Amniotic epithelial cell (primary cell): ENCODE data around the gene LRRFIP2.
"Not testable (repeated sequence)": the region's sequence is repeated elsewhere in the genome, so short reads cannot be mapped to it uniquely, and the experiment has no call there.

ENCODE experiments used
- DNase-seq: peaks from one replicate; pipeline ENCODE4 v3.0.0-alpha.2; 2010; ENCODE audit warnings: low read depth

The LRRFIP2 gene

DNA sequence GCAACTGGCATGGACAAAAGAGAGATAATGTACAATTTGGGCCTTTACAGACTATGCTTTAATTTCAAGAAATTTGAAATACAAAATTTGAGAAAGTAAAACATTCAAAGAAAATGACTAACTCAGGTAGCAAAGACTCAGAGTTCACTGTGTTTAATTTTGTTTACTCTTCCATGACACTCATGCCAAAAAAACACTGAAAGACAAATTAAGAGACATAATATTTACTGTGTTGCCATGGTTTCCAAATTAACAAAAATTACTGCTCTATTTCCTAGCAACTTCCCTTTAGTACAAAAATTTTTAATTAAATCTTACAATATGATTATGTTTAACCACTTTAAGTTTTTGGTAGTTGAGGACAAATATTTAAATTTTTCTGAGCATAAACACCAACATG, 29.6 kb downstream of the LRRFIP2 start:
- no peak for DNase-seq

DNA sequence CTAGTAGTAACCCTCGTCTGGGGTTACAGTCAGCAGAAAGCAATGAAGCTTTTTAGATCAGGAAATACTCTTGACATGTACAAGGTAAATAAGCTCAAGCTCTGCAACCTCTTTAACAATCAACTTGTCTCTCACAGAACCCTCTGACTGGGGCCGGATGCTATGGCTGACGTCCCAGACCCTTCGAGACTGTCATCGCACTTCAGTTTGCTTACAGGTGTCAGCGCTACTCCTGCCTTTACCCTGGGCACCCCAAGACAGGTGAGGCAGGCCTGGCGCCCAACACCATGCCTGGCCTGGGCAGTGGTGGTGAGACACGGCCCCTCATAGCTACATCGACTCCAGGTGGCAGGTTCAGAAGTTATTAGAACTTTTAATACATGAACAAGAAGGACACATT, 30.6 kb downstream of the LRRFIP2 start:
- no peak for DNase-seq

- DNase-seq, result no peak
Observed at GRCh38 chr3:37141676-37142075, 32.7 kb downstream of the LRRFIP2 start.

DNA sequence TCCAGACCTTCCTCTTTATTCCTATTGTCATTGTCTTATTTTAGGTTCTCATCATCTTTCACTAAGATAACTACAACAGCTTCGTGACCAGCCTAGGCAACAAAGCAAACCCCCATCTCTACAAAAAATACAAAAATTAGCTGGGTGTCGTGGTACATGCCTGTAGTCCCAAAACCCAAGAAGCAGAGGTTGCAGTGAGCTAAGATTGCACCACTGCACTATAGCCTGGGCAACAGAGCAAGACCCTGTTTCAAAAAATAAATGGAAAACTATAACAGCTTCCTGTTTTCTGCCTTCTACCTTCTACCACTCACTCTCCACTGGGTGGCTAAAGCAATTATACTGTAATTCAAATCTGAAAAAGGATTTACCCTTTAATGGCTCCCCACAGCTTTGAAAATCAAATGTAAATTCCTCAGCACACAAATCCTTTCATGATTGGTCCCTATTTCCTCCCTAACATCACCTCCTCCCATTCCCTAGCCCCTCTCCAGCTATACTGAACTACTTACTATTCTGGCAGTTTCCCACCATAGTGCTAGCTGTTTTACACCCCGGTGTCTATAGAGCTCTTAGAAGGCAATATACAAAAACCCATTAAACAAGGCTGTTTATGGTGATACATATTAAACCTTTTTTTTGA, 33.4 kb downstream of the LRRFIP2 start:
- DNase-seq, result no peak

DNA sequence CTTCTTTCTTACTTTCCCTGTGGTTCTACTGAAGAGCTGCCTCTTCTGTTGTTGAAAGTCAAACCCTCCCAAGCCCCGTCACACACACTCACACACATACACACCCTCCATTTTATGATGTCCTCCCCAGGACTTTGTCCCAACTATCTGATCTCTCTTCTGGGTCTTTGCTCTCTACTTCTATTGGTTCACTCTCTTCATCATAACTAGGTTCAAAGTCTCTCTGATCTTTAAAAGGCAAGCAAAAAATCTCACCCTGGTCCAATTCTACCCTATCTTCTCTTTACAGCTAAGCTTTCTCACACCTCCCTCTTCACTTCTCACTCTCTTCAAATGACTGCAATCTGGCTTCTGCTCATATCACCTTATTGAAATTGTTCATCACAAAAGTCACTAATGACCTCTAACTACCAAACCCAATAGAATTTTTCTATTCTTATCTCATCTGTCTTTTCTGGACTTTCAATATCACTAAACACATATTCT, 34.8 kb downstream of the LRRFIP2 start:
- no peak for DNase-seq

DNA sequence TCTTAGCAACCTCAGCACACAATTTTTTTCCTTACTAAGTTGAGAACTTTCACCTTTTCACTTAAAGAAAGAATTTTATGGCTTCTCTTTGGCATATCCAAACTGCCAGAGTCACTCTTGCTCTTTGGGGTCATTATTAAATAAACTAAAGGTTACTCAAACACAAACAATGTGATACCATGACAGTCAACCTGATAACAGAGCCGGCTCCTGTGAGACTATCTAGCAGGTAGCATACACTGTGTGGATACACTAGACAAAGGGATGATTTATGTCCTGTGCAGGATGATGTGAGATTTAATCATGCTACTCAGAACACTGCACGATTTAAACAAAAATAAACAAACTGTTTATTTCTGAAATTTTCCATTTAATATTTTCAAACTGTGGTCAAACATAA, 35.6 kb downstream of the LRRFIP2 start:
- no peak for DNase-seq

DNA sequence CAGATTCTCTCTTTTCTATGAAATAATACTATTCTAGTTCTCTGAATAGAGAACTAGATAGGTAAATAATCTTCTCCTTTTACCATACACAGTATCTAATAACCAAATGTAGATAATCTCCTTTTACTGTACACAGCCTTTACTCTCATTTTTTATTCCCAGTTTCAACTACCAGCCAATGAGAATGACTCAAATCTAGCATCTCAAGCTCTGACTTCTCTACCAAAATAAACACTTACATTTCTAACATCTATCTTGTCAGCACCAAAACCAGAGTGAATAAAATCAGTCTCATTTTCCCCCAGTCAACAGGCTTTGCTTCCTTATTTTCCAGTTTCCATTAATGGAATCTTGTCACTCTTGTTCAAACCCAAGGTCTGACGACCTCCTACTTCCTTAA, 36.9 kb downstream of the LRRFIP2 start:
- DNase-seq, result no peak

DNA sequence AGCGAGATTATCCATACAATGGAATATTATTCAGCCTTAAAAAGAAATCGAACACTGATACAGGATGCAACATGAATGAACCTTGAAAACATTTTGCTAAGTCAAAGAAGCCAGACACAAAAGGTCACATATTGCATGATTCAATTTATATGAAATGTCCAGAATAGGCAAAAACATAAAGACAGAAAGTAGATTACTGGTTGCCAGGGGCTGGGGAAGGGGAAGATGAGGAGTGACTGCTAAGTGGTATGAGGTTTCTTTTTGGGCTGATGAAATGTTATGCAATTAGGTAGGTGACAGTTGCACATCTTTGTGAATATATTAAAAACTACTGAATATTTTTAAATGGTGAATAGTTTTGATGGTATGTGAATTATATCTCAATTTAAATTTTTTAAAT, 38.3 kb downstream of the LRRFIP2 start:
- no peak for DNase-seq

DNA sequence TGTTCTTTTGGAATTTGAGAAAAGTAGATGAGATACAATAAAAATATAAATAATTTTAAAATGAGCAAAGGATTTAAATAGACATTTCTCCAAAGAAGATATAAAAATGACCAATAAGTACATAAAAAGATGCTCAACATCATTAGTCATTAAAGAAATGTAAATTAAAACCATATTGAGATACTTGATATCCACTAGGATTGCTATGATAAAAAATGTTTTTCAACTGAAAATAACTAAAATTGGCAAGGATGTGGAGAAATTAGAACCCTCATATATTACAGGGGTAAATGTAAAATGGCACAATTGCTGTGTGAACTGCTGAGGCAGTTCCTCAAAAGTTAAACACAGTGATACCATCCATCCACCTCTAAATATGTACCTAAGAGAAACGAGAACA, 38.8 kb downstream of the LRRFIP2 start:
- no peak for DNase-seq

GRCh38 chr3:37132334-37132733, 42.0 kb downstream of the LRRFIP2 start:
- DNase-seq, result no peak

DNA sequence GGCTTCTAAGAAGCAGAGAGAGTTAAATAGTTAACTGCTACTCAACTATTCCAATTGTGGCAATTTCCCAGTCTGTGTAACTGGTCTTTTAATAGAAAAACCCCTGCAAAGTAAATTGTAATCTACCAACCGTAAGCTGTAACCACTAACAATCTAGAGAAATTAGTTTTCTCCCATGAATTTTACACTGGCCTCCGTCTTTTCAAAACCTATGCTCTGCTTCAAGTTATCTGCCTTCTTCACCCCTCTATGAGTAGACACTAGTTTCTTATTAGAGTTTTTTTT, 42.6 kb downstream of the LRRFIP2 start:
- no peak for DNase-seq

- no peak for DNase-seq
Observed at GRCh38 chr3:37130984-37131859, 43.2 kb downstream of the LRRFIP2 start.

- DNase-seq, result no peak
Observed at GRCh38 chr3:37130448-37130847, 43.9 kb downstream of the LRRFIP2 start.

- no peak for DNase-seq
Observed at GRCh38 chr3:37129871-37130270, 44.5 kb downstream of the LRRFIP2 start.

DNA sequence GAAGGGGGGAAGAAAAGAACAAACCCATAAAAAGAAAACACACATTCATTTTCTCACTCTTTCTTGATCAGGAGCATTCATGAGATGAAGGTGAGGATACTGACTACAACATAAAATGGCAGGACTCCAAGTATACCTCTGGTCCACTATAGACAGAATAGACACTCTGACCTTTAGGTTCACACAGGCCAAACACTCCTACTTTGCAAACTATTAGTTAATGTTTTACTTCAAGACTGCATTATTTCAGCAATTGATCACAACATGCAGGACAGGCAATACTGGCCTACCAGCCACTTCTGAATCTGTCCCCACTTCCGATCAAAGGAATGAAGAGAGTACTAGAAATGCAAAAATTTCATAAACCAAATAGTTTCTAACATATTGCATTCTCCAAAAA, 47.0 kb downstream of the LRRFIP2 start:
- no peak for DNase-seq

- no peak for DNase-seq
Observed at GRCh38 chr3:37126856-37127255, 47.5 kb downstream of the LRRFIP2 start.

GRCh38 chr3:37125195-37126073, 48.9 kb downstream of the LRRFIP2 start:
- DNase-seq, result no peak

- peak; percentile 54 for DNase-seq
Observed at GRCh38 chr3:37124435-37124834, 49.9 kb downstream of the LRRFIP2 start.

GRCh38 chr3:37123292-37123691, 51.1 kb downstream of the LRRFIP2 start:
- DNase-seq, result no peak

GRCh38 chr3:37122069-37122468, 52.3 kb downstream of the LRRFIP2 start:
- not testable (repeated sequence) for DNase-seq

- DNase-seq, result no peak
Observed at GRCh38 chr3:37118163-37118562, 56.2 kb downstream of the LRRFIP2 start.

DNA sequence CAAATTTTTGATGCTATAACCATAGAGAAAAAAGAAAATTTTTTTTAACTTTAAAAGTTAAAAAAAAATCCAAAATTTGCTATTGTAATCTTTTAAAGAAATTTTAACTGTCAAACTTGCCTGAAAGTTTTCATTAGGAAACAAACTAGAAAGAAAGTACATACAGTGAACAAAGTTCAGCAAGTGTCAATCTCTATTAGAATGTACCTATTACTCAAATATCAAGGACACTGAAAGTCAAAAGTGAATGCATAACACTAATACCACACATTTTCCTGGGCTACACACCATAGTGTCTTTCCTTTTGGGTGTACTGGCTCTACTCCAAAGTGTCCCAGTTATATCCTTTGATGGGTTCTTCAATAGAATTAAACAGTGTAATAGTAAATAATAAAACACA, 56.8 kb downstream of the LRRFIP2 start:
- no peak for DNase-seq

- no peak for DNase-seq
Observed at GRCh38 chr3:37116998-37117397, 57.4 kb downstream of the LRRFIP2 start.
